ENCODE data around the gene CELF2.

CELF2 gene

DNA sequence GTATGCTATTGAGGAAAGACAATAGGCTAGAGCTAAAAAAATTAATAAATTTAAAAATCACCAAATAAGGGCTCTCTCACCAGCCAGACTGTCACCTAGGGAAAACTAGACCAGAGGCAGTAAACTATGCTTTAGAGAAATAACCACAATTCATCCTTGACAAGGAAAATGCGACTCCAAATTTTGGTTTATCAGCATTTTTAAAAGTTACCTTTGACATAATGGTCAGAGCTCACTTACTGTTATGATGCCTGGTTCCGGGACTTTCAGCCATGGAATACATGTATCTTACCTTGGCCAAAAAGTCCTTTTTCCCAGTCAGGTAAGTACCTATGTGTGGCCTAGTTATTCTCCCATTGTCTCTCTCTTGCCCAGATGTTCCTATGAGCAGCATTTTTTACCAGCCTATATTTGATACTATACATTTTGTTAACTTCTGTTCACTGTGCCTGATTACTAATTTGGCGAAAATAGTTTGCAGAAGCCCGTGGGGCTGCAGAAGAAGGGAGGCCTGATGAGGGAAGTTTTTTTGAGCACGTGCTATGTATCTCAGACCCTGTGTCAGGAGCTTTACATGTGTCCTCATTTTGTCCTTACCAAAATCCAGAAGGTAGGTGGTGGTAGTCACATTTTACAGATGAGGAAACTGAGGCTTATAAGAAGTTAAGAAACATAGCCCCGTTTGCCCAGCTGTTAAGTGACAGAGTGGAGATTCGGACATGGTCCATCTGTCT lies 149.7 kb downstream of the CELF2 start:
- H3K27ac ChIP-seq (ENCODE audit: low read depth, low read length) = no peak overlapping the region
- H3K4me3 ChIP-seq (ENCODE audit: low read depth, low read length) = no peak overlapping the region
- H3K27me3 ChIP-seq (ENCODE audit: control insufficient read depth, insufficient read depth, low read length) = peaks cover 14% of the 10 kb centered on the region; the same call in 1 of the 2 replicates
- H3K9me3 ChIP-seq (ENCODE audit: control insufficient read depth, insufficient read depth, low read depth, low read length) = no peaks in the 10 kb centered on the region
- no peak overlapping the region for H3K9ac ChIP-seq (ENCODE audit: low read length)
- no peaks in the 10 kb centered on the region for H3K36me3 ChIP-seq (ENCODE audit: control insufficient read depth, insufficient read depth, low read length)
- peaks cover 27% of the 10 kb centered on the region for H3K4me1 ChIP-seq (ENCODE audit: control insufficient read depth, insufficient read depth, low read length)

DNA sequence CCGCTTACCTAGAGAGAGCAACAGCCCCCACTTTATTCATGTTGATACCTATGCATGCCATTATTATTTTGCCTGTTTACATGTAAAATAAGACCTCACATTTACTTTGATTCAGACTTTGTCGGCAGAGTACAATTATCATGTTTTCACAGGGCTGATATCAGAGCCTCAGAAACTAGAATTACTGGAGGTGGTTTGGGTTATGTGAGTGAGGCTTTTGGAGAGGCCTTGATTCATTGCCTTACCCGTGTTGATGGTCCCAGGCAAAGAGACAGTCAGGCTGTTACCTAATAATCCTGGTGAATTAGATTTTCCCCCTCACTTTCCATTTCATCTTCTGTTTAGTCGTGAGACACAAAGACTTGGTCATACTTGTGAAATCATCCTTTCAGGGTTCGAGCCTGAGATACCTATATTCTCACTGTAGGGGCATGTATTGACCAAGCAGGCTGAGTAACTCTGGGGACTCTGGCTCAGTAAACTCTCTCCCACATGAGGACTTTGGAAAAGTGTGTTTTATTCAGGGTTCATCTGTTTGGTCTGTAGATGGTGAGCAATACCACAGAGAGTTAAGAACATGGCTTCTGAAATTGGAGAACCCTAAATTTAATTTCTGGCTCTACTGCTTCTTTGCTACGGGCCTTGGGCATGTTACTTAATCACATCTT lies 150.9 kb downstream of the CELF2 start:
- Histone ChIP-seq H3K4me1 (ENCODE audit: control insufficient read depth, insufficient read depth, low read length) (peaks cover 27% of the 10 kb centered on the region), H3K27me3 (ENCODE audit: control insufficient read depth, insufficient read depth, low read length) (peaks cover 14% of the 10 kb centered on the region; the same call in 1 of the 2 replicates), H3K27ac (ENCODE audit: low read depth, low read length) (no peak overlapping the region), H3K9ac (ENCODE audit: low read length) (no peak overlapping the region), H3K9me3 (ENCODE audit: control insufficient read depth, insufficient read depth, low read depth, low read length) (no peaks in the 10 kb centered on the region), H3K4me3 (ENCODE audit: low read depth, low read length) (no peak overlapping the region), H3K36me3 (ENCODE audit: control insufficient read depth, insufficient read depth, low read length) (no peaks in the 10 kb centered on the region)

DNA sequence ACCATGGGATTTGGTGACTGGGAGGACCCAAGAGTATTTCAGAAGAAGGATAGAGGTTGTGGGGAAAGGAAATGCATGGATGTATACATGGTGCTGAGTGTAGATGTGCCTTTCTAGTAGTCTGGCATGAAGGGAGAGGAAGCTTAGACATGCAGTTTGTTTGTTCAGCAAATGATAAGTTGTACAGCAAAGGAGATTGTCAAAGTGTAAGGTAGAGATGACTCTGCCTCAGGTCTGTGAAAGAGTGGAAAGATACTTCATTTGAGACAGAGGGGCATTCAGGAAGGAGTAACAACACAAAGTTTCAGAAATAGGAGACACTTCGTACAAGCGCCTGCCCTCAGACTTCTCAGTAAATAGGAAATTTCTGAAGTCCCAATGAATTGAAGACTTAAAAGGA lies 152.3 kb downstream of the CELF2 start:
- Histone ChIP-seq H3K27me3 (ENCODE audit: control insufficient read depth, insufficient read depth, low read length) (peaks cover 5% of the 10 kb centered on the region; the same call in 1 of the 2 replicates), H3K9ac (ENCODE audit: low read length) (no peak overlapping the region), H3K4me3 (ENCODE audit: low read depth, low read length) (no peak overlapping the region), H3K27ac (ENCODE audit: low read depth, low read length) (no peak overlapping the region), H3K36me3 (ENCODE audit: control insufficient read depth, insufficient read depth, low read length) (no peaks in the 10 kb centered on the region), H3K4me1 (ENCODE audit: control insufficient read depth, insufficient read depth, low read length) (peaks cover 18% of the 10 kb centered on the region), H3K9me3 (ENCODE audit: control insufficient read depth, insufficient read depth, low read depth, low read length) (no peaks in the 10 kb centered on the region)

DNA sequence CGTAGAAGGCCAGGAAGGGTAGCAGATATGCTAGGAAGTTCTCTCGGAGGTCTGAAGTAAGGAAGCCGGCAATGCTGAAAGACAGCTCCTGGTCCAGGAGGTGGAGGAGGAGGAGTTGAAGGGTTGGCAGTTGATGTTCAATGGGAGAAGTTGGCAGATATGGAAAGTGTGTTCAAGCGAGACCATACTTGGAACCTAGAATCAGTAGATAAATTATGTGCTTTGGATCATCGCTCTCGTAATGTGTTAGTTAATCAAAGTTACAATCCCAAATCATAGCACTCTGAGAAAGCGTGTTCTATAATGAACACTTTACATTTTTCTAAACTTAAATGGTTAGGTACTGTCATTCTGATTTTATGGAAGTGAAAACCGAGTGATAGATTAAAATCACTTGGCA lies 152.9 kb downstream of the CELF2 start:
- H3K36me3 ChIP-seq (ENCODE audit: control insufficient read depth, insufficient read depth, low read length) = no peaks in the 10 kb centered on the region

DNA sequence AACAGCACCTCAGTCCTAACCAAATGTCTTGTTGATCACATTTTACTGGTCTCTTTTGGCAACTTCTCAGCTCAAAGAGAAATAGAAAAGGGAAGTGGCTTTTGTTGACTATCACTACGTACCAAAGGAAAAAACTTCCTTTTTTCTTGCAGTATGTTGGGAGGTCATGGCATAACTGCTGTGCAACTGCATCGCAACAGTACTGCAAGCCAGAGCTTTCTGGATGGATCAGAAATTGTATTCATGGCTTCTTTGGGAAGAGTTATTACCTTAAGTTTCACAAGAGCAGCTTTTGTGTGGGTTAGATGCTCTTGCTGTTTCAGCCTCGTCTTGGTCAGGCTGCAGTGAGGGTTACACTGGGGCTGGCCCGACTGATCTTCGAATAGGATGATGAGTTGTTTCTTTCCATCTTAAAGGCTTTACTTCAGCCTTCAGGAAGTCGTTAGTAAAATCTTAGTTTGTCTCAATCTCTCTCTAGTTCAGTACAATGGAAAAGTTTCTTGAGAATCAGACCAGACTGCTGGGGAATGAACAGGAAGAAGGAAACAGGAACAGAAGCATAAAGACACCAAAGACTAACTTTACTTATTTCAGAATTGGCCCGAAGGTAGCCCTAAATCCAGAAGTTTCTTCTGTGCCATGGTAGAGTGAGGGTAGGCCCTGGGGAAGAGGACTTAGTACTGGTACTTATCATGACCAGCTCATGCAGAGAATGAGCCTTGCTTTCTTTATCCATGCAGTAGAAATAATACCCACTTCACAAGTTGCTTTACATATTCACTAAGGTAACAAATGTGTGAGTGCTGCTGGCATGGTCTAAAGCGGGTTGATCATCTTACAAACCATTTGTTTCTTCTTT lies 153.6 kb downstream of the CELF2 start:
- H3K9me3 ChIP-seq (ENCODE audit: control insufficient read depth, insufficient read depth, low read depth, low read length) = no peaks in the 10 kb centered on the region
- no peaks in the 10 kb centered on the region; the same call in 1 of the 2 replicates for H3K27me3 ChIP-seq (ENCODE audit: control insufficient read depth, insufficient read depth, low read length)
- H3K27ac ChIP-seq (ENCODE audit: low read depth, low read length) = no peak overlapping the region
- no peak overlapping the region for H3K4me3 ChIP-seq (ENCODE audit: low read depth, low read length)
- no peaks in the 10 kb centered on the region for H3K36me3 ChIP-seq (ENCODE audit: control insufficient read depth, insufficient read depth, low read length)
- no peak overlapping the region for H3K9ac ChIP-seq (ENCODE audit: low read length)
- peaks cover 15% of the 10 kb centered on the region for H3K4me1 ChIP-seq (ENCODE audit: control insufficient read depth, insufficient read depth, low read length)

More for the DNA sequence above, 152.9 kb downstream of the CELF2 start:
- H3K9me3 ChIP-seq (ENCODE audit: control insufficient read depth, insufficient read depth, low read depth, low read length) = no peaks in the 10 kb centered on the region
- H3K27ac ChIP-seq (ENCODE audit: low read depth, low read length) = no peak overlapping the region
- no peak overlapping the region for H3K4me3 ChIP-seq (ENCODE audit: low read depth, low read length)
- no peaks in the 10 kb centered on the region; the same call in 1 of the 2 replicates for H3K27me3 ChIP-seq (ENCODE audit: control insufficient read depth, insufficient read depth, low read length)
- H3K4me1 ChIP-seq (ENCODE audit: control insufficient read depth, insufficient read depth, low read length) = peaks cover 18% of the 10 kb centered on the region
- no peak overlapping the region for H3K9ac ChIP-seq (ENCODE audit: low read length)

DNA sequence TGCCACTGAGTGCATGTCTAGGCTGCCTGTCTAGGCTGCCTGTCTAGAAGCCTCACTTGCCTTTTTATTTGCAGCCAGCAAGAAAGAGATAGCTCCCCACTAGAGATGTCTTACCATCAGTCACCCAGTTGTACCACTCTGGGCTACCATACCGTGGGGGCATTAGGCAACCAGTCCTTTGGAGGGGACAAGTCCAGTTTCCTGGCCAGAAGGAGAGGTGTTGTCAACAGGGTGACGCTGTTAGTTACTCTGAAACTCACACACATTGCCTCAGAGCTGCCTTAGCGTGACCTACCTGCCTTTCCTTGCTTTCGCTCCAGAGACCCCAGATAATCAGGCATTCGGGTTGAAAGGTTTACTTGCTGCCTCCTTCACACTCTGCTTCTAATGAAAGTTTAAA lies 155.4 kb downstream of the CELF2 start:
- Histone ChIP-seq H3K27ac (ENCODE audit: low read depth, low read length) (no peak overlapping the region), H3K27me3 (ENCODE audit: control insufficient read depth, insufficient read depth, low read length) (no peaks in the 10 kb centered on the region), H3K9ac (ENCODE audit: low read length) (no peak overlapping the region), H3K36me3 (ENCODE audit: control insufficient read depth, insufficient read depth, low read length) (no peaks in the 10 kb centered on the region), H3K9me3 (ENCODE audit: control insufficient read depth, insufficient read depth, low read depth, low read length) (no peaks in the 10 kb centered on the region), H3K4me3 (ENCODE audit: low read depth, low read length) (no peak overlapping the region), H3K4me1 (ENCODE audit: control insufficient read depth, insufficient read depth, low read length) (peaks cover 14% of the 10 kb centered on the region)

DNA sequence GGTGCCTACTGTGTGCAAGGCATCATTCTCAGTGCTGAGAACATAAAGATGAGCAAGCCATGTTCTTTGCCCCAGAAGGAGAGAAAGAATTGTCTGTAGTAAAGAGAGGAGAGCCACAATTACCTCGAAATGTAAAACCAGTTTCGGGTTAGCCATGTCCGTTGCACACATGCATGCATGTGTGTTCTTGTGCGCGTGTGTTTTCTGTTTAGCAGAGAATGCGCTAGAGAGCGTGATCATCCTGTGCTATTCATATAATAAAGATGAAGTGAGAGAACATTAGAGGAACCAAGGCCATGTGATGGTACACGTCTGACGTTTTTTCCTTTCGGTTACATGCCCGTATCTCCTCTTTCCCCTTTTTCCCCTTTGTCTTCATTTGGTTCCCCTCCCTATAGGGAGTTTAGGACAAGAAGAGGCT lies 158.2 kb downstream of the CELF2 start:
- Histone ChIP-seq H3K27ac (ENCODE audit: low read depth, low read length) (no peak overlapping the region), H3K27me3 (ENCODE audit: control insufficient read depth, insufficient read depth, low read length) (no peaks in the 10 kb centered on the region), H3K4me3 (ENCODE audit: low read depth, low read length) (no peak overlapping the region), H3K9me3 (ENCODE audit: control insufficient read depth, insufficient read depth, low read depth, low read length) (no peaks in the 10 kb centered on the region), H3K4me1 (ENCODE audit: control insufficient read depth, insufficient read depth, low read length) (peaks cover 15% of the 10 kb centered on the region), H3K9ac (ENCODE audit: low read length) (no peak overlapping the region), H3K36me3 (ENCODE audit: control insufficient read depth, insufficient read depth, low read length) (no peaks in the 10 kb centered on the region)

DNA sequence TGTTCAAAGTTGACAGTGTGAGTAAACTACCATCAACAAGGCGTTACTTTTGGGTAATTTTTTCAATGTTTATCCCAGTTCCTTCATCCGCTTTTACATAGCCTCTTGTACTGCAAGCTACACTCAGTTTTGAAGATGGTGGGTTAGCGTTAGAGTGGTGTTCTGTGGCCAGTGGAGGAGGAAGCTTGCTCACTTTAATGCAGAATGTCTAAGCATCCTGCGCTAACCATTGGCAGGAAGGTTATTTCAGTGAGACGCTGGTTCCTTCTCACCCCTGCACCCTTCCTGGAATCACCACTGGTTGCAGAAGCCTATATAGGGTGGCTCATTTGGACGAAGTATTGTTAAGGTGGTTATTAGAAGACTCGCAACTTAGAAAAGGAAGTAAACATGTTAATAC lies 159.1 kb downstream of the CELF2 start:
- H3K4me1 ChIP-seq (ENCODE audit: control insufficient read depth, insufficient read depth, low read length) = peaks cover 6% of the 10 kb centered on the region
- H3K4me3 ChIP-seq (ENCODE audit: low read depth, low read length) = no peak overlapping the region
- no peaks in the 10 kb centered on the region for H3K27me3 ChIP-seq (ENCODE audit: control insufficient read depth, insufficient read depth, low read length)
- no peak overlapping the region for H3K27ac ChIP-seq (ENCODE audit: low read depth, low read length)
- H3K9ac ChIP-seq (ENCODE audit: low read length) = no peak overlapping the region
- H3K9me3 ChIP-seq (ENCODE audit: control insufficient read depth, insufficient read depth, low read depth, low read length) = no peaks in the 10 kb centered on the region
- no peaks in the 10 kb centered on the region for H3K36me3 ChIP-seq (ENCODE audit: control insufficient read depth, insufficient read depth, low read length)

DNA sequence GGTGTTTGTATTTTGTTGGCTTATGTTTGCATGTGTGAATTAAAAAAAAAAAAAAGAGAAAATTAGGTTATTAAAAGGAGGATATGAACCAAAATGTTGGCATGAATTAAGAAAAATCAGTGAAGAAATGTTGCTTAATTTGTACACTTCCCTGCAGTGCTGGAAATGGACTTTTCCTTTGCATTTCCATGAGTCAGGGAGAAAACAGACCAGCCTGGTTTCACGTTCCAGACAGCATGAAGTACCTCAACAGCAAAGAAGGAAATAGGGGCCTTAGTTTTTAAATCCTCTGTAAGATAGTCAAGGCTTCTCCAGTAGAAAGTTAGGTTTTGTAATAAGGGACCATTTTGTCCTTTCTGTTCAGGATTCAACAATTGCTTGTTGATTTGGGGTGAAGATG lies 159.7 kb downstream of the CELF2 start:
- Histone ChIP-seq H3K36me3 (ENCODE audit: control insufficient read depth, insufficient read depth, low read length) (no peaks in the 10 kb centered on the region), H3K9me3 (ENCODE audit: control insufficient read depth, insufficient read depth, low read depth, low read length) (no peaks in the 10 kb centered on the region), H3K27ac (ENCODE audit: low read depth, low read length) (no peak overlapping the region), H3K4me3 (ENCODE audit: low read depth, low read length) (no peak overlapping the region), H3K4me1 (ENCODE audit: control insufficient read depth, insufficient read depth, low read length) (peaks cover 4% of the 10 kb centered on the region; the same call in 1 of the 2 replicates), H3K27me3 (ENCODE audit: control insufficient read depth, insufficient read depth, low read length) (no peaks in the 10 kb centered on the region), H3K9ac (ENCODE audit: low read length) (no peak overlapping the region)

DNA sequence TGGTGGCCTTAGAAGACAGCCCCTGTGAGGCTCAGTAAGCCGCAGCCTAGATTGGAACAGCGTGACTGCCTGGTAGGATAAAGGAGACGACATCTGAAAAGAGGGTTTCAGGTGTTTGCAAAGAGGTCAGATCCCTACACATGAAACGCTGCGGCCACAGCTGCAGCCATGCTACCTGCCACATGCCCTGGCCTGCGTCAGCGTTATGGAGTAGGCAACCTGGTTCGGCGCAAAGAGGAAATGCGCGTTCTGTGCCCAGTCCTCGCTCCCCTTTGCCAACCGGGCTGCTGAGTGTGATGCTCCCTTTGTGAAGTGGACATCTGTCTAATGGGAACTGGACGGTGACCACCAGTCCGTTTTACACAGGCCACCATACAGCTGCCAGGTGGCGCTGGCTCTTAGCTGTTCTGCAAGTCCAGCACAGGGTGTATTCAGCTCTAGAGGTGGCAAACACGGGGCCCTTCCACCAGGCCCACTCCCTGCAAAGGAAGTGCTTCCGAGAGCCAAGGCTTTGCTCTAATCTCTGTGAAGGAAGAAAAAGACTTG lies 160.3 kb downstream of the CELF2 start:
- no peaks in the 10 kb centered on the region for H3K9me3 ChIP-seq (ENCODE audit: control insufficient read depth, insufficient read depth, low read depth, low read length)
- peaks cover 4% of the 10 kb centered on the region; the same call in 1 of the 2 replicates for H3K4me1 ChIP-seq (ENCODE audit: control insufficient read depth, insufficient read depth, low read length)
- H3K27ac ChIP-seq (ENCODE audit: low read depth, low read length) = no peak overlapping the region; the same call in 1 of the 2 replicates
- no peak overlapping the region for H3K9ac ChIP-seq (ENCODE audit: low read length)
- H3K4me3 ChIP-seq (ENCODE audit: low read depth, low read length) = no peak overlapping the region
- H3K36me3 ChIP-seq (ENCODE audit: control insufficient read depth, insufficient read depth, low read length) = no peaks in the 10 kb centered on the region
- H3K27me3 ChIP-seq (ENCODE audit: control insufficient read depth, insufficient read depth, low read length) = no peaks in the 10 kb centered on the region

Measured in HUES6 (cell line).